H7 (cell line): ENCODE measurements around the gene FLCN. TPM values are rescaled to one million over a fixed set of nuclear protein-coding genes. Genes with fewer than 3 reads are reported as not detected.
A peak's percentile ranks its signal among the peaks of the same experiment; 100 is the strongest.

ENCODE experiments used
- DNase-seq: peaks from one replicate; pipeline ENCODE4 v3.0.0; 2012
- H3K27me3 ChIP-seq: 2 replicates; pipeline ENCODE4 v1.6.0; 2011; ENCODE audit warnings: mild to moderate bottlenecking, low read length; ENCODE audit not compliant: control insufficient read depth, insufficient read depth
- H3K36me3 ChIP-seq: replicated peaks from 2 replicates; pipeline ENCODE4 v1.5.1; 2011; ENCODE audit warnings: low read length; ENCODE audit not compliant: control insufficient read depth, insufficient read depth
- H3K4me3 ChIP-seq: 2 replicates; pipeline ENCODE4 v1.5.1; 2011; ENCODE audit warnings: low read depth, mild to moderate bottlenecking, control low read depth, low read length, moderate library complexity; ENCODE audit not compliant: insufficient read depth
- total RNA-seq: library from RNA; depleted of rRNA; stranded (reverse); fragments of >200 nt; shearing (Covaris generic); gene quantifications from 2 replicates; pipeline ENCODE4 v1.2.3, GENCODE V29; 2014

Gene FLCN
- total RNA-seq, 1 experiment from 2014 or later, result 36.4 TPM

DNA sequence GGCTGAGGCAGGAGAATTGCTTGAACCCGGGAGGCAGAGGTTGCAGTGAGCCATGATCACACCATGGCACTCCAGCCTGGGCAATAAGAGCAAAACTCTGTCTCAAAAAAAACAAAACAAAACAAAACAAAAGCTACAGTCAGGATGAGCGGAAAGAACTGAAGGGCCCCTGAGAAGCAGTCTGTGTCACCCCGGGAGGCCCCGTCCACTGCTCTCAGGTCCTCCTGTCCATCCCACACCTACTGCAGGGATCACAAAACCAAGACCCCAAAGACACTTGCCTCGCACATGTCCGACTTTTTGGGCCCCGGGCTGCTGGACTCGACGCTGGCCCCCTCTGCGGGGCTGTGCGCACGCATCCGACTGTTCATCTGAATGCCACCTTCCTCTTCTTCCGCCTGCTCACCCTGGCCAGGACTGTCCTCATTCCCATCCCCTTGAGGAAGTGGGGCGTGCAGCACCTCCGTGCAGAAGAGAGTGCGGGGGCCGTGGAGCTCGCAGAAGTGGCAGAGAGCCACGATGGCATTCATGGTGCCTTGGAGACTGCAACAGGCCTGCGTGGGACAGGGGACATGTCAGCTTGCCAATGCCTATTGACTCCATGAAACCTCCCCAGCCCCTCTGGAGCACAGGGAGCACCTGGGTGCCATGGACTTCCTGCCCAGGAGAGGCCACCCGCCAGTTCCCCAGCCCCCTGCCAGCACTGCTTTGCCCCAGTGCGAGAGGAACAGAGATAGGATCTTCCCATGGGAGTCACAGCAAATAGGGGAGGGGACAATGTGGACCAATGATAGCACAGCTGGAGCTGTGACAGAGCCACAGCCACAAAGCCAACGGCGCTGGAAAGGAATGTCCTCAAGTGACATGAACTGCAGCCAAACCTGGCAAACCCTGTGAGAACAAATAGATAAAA lies 9.1 kb downstream of the FLCN start:
- Histone ChIP-seq H3K4me3 (no peak overlapping the region), H3K36me3 (peaks cover 49% of the 10 kb centered on the region), H3K27me3 (no peaks in the 10 kb centered on the region)
- peak; percentile 41 for DNase-seq

DNA sequence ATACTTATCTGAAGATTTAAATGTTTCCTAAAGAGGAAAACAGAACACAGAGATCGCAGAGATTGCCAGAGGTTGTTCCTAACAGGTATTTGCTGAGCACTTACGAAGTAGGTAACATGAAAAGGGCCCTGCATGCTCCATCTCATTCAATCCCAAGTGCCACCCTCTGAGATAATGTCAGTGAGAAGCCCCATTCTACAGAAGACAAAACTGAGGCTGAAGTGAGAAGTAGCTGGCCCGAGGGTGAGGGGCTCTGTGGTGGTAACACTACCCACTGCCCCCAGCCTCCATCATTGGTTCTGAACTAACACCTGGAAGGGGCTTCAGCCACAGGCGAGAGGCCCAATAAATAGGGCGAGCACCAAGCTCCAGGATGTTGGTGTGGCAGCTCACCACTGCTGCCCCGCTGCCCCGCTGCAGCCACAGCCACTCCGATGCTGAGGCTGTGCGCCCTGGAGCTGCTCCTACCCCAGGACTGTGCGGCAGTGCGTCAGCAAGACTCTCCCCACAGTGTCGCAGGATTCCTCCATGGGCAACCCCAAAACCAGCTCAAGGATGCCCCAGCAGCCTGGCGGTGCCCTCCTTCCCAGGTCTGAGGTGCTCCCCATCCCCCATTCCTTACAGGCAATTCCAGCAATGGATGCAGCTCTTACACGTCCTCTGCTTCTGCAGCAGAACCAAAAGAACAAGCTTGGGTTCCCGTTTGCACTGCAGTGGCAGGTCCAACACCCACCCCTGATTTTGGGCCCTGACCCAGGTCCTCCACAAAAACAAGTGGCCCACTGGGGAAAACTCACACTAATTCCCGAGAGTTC lies 10.3 kb downstream of the FLCN start:
- Histone ChIP-seq H3K36me3 (peaks cover 49% of the 10 kb centered on the region), H3K27me3 (no peaks in the 10 kb centered on the region), H3K4me3 (no peak overlapping the region)
- DNase-seq, result peak; percentile 33

DNA sequence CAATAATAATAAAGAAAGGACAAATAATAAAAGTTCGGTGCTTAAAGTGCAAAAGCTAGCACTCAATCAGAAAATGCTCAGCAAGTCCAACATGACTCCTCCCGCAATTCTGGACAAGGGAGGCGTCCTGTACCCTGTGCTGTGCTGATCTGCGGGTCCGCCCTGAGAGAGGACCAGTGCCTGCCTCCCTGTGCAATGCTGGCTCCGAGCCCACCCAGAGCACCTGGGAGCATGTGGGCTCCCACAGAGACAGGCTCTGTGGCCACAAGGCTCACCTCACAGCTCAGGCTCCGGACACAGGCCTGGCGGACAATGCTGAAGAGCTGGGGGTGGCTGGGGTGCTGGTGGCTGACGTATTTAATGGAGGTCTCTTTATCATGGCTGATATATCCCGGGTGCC lies 11.1 kb downstream of the FLCN start:
- DNase-seq, result peak; percentile 28
- Histone ChIP-seq H3K27me3 (no peaks in the 10 kb centered on the region), H3K36me3 (peaks cover 51% of the 10 kb centered on the region), H3K4me3 (no peak overlapping the region)

DNA sequence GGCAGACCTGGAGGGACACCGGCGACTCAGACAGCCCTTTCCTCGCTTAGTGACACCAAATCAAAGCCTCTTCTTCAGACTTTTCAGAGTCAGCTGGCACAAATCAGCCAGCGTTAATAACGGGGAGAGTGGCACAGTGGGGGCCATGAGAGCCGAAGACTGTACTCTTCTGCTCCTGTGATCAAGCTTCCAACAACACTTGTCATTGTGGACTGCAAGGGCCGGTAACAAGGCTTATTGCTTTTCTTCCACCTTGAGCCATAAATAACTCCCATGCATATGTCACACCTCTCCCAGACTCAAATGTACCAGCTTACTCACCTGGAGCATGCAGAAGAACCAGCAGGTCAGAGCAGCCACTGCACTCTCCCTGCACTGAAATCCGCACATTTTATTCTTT lies 12.8 kb downstream of the FLCN start:
- DNase-seq, result peak; percentile 10
- no peak overlapping the region for H3K4me3 ChIP-seq
- H3K27me3 ChIP-seq, result no peaks in the 10 kb centered on the region
- H3K36me3 ChIP-seq, result peaks cover 50% of the 10 kb centered on the region

DNA sequence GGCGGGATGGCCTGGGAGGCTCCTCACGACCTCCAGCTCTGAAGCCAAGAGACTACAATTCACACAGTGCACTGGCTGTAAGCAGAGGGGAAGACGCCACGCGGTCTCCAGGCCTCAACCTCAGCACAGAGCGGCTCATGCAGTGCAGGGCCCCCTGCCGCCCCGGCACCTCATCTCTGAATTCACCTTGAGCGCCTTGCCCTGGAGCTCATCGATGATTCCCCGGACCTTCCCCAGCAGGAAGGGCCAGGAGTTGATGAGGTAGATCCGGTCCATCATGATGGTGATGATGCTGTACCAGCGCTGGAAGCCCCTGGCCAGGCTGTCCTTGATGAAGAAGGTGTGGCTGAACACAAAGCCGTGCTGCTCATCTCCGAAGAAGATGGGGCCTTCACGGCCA lies 13.2 kb downstream of the FLCN start:
- DNase-seq, result no peak
- H3K27me3 ChIP-seq, result no peaks in the 10 kb centered on the region
- H3K36me3 ChIP-seq, result peaks cover 51% of the 10 kb centered on the region
- H3K4me3 ChIP-seq, result no peak overlapping the region

- Histone ChIP-seq H3K27me3 (no peaks in the 10 kb centered on the region), H3K4me3 (no peak overlapping the region), H3K36me3 (peaks cover 52% of the 10 kb centered on the region)
- peak; percentile 28 for DNase-seq
Observed at GRCh38 chr17:17221329-17221728, 15.6 kb downstream of the FLCN start.

GRCh38 chr17:17220529-17220928 lies 16.4 kb downstream of the FLCN start:
- H3K36me3 ChIP-seq, result peaks cover 47% of the 10 kb centered on the region
- peak; percentile 48 for DNase-seq
- H3K27me3 ChIP-seq, result no peaks in the 10 kb centered on the region
- H3K4me3 ChIP-seq, result no peak overlapping the region

GRCh38 chr17:17217995-17218394 lies 19.0 kb downstream of the FLCN start:
- no peak for DNase-seq
- Histone ChIP-seq H3K36me3 (peaks cover 37% of the 10 kb centered on the region), H3K4me3 (no peak overlapping the region), H3K27me3 (no peaks in the 10 kb centered on the region)

DNA sequence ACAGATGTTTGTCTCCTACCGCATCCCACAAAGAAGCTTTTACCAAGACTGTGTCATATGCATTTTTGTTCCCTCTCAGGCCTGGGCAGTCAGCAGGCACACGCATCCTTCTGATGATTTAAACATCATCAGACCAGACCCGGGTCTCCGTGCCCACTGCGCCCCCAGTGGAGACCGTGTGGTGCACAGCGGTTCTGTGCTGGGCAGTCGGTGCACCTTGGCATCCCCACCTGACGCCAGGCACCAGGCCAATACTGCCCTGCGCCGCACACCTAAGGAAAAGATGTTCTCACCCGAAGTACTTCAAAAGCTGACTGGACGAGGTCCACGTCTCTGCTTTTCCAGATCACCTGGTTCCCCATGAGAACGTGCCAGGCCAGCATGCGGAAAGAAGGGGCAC lies 20.2 kb downstream of the FLCN start:
- peaks cover 32% of the 10 kb centered on the region for H3K36me3 ChIP-seq
- H3K4me3 ChIP-seq, result no peak overlapping the region
- H3K27me3 ChIP-seq, result no peaks in the 10 kb centered on the region
- peak; percentile 76 for DNase-seq

- no peak overlapping the region for H3K4me3 ChIP-seq
- peak; percentile 55 for DNase-seq
- H3K36me3 ChIP-seq, result peaks cover 30% of the 10 kb centered on the region
- no peaks in the 10 kb centered on the region for H3K27me3 ChIP-seq
Observed at GRCh38 chr17:17216236-17216635, 20.7 kb downstream of the FLCN start.

GRCh38 chr17:17215575-17215974 lies 21.4 kb downstream of the FLCN start:
- Histone ChIP-seq H3K36me3 (peaks cover 27% of the 10 kb centered on the region), H3K27me3 (no peaks in the 10 kb centered on the region), H3K4me3 (no peak overlapping the region)
- no peak for DNase-seq

GRCh38 chr17:17214646-17215436 lies 22.1 kb downstream of the FLCN start:
- peak; percentile 55 for DNase-seq
- Histone ChIP-seq H3K36me3 (peaks cover 25% of the 10 kb centered on the region), H3K4me3 (no peak overlapping the region), H3K27me3 (no peaks in the 10 kb centered on the region)

GRCh38 chr17:17213775-17214174 lies 23.2 kb downstream of the FLCN start:
- Histone ChIP-seq H3K4me3 (no peak overlapping the region), H3K27me3 (no peaks in the 10 kb centered on the region), H3K36me3 (peaks cover 23% of the 10 kb centered on the region)
- DNase-seq, result no peak

- DNase-seq, result no peak
- H3K27me3 ChIP-seq, result no peaks in the 10 kb centered on the region
- peaks cover 3% of the 10 kb centered on the region for H3K36me3 ChIP-seq
- no peak overlapping the region for H3K4me3 ChIP-seq
Observed at GRCh38 chr17:17207998-17208397, 29.0 kb downstream of the FLCN start.
